Measurements from ENCODE around the gene BCL11A. TPM values are rescaled to one million over a fixed set of nuclear protein-coding genes. Genes with fewer than 3 reads are reported as not detected.

BCL11A gene
- total and polyA plus RNA-seq, 4 donors: 0.08 to 8.5 (median 0.47) TPM

DNA sequence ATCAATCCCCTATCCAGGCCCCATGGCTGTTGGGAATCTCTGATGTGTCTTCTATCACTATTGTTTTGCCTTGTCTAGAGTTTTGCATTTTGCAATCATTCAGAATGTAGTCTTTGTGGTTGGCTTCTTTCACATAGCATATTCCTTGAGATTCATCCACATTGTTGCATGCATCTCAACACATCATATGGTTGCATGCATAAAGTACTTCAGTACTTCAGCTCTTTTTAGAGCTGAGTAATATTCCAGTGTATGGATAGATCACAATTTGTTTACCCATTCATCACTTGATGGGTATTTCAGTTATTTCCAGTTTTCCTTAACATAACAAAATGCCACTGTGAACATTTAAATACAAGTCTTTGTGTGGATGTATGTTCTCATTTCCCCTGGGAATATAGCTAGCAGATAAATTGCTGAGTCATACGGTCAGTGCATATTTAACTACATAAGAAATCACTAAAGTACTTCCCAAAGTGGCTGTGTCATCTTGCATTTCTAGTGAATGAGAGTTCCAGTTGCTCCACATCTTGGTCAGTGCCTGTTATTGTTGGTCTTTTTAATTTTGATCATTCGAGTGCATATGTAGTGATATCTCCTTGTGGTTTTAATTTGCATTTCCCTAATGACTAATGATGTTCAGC is 138.8 kb downstream of the BCL11A start (continued):
- TF ChIP-seq, protein P1, sequence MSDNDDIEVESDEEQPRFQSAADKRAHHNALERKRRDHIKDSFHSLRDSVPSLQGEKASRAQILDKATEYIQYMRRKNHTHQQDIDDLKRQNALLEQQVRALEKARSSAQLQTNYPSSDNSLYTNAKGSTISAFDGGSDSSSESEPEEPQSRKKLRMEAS (IDR thresholded peaks at IDR 0.05): no peak

DNA sequence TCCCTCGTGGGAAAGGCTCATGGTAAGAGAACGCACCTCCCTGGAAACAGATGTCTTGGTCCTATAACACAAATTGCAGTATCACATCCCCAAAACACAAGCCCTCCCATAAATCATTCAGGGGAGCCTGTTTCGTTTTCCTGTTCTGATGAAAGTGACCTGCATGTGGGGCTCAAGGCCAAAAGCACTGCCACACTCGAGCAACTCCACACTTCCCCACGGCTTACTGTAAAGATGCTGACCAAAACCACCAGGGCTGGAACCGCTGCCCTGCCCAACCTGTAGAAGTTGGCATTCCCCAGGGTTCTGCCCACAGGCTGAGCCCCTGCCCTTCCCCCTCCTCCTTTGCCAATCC is 139.7 kb downstream of the BCL11A start:
- no peak for DNase-seq (ENCODE audit: low spot score)
- peaks cover 2 to 13% (median 11%) of the 10 kb centered on the region in 4 donors for H3K4me1 ChIP-seq (ENCODE audit: control insufficient read depth in 4 of 4, insufficient read depth in 4 of 4, low read length in 3 of 4)
- WGBS: 82% methylated on average over 6 of the region's 6 CpGs

More for the DNA sequence above, 139.7 kb downstream of the BCL11A start:
- TF ChIP-seq GABPA (IDR thresholded peaks at IDR 0.05 in 1 of 2, conservative IDR thresholded peaks at IDR 0.05 in 1 of 2) (no peak), CTCF (IDR thresholded peaks at IDR 0.05; ENCODE audit: low read depth, low read length, missing input control) (no peak), NR2F2 (IDR thresholded peaks at IDR 0.05) (no peak), ZBTB33 (IDR thresholded peaks at IDR 0.05) (no peak), EGR1 (IDR thresholded peaks at IDR 0.05; ENCODE audit: low read depth in 2 of 2) (no peak), REST (IDR thresholded peaks at IDR 0.05) (no peak), HNF4G (IDR thresholded peaks at IDR 0.05) (no peak), YY1 (IDR thresholded peaks at IDR 0.05) (no peak), RAD21 (IDR thresholded peaks at IDR 0.05) (no peak)
- H3K9ac ChIP-seq (ENCODE audit: low read depth in 1 of 2, low read length in 2 of 2): no peak overlapping the region
- H3K4me3 ChIP-seq (ENCODE audit: low read depth in 1 of 3, low read length in 3 of 3): no peak overlapping the region
- no peaks in the 10 kb centered on the region for H3K9me3 ChIP-seq (ENCODE audit: control insufficient read depth in 4 of 4, low read length in 3 of 4)
- H3K36me3 ChIP-seq (ENCODE audit: control insufficient read depth in 4 of 4, insufficient read depth in 3 of 4, low read depth in 1 of 4, low read length in 3 of 4): no peaks in the 10 kb centered on the region
- H3K27ac ChIP-seq (ENCODE audit: low read depth in 1 of 2, low read length in 2 of 2): no peak overlapping the region
- no peaks in the 10 kb centered on the region for H3K27me3 ChIP-seq (ENCODE audit: control insufficient read depth in 4 of 4, insufficient read depth in 4 of 4, low read length in 3 of 4)

Measured in liver (tissue), 9 donors.